ENCODE measurements around the gene MRGPRD. TPM values are rescaled to one million over a fixed set of nuclear protein-coding genes. Genes with fewer than 3 reads are reported as not detected.

MRGPRD gene
- total RNA-seq, 1 donor from 2014 or later, result not detected

- no peaks in the 10 kb centered on the region for H3K9me3 Mint-ChIP-seq
- no peak overlapping the region for H3K4me3 Mint-ChIP-seq
- no peaks in the 10 kb centered on the region for H3K36me3 Mint-ChIP-seq
- TF ChIP-seq CTCF (conservative IDR thresholded peaks at IDR 0.05), result no peak
- no peak overlapping the region for H3K27ac Mint-ChIP-seq
- no peaks in the 10 kb centered on the region for H3K4me1 Mint-ChIP-seq (ENCODE audit: unreplicated experiment)
- DNase-seq (ENCODE audit: extremely low spot score, unreplicated experiment), result no peak
- H3K27me3 Mint-ChIP-seq, result no peaks in the 10 kb centered on the region
These were observed 18.1 kb downstream of the MRGPRD start for GRCh38 chr11:68962527-68963250.

DNA sequence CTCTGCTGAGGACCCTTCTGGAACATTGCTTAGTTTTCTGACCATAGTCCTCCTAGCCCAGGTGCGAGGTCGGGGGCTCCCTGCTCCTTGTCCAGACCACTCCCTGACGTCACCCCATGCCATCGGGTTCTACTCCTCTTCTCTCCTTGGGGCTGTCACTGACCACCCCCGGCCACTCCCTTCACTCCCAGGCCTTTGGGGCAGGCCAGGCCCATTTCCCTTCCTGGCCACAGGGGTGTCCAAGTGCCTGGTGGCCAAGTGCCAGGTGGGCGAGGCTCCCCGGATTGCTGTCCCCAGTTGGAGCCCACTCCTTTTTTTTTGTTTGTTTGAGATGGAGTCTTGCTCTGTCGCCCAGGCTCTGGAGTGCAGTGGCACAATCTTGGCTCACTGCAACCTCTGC is 19.5 kb downstream of the MRGPRD start:
- no peak for DNase-seq (ENCODE audit: extremely low spot score, unreplicated experiment)
- no peaks in the 10 kb centered on the region for H3K9me3 Mint-ChIP-seq
- no peak for TF ChIP-seq CTCF (conservative IDR thresholded peaks at IDR 0.05)
- no peak overlapping the region for H3K27ac Mint-ChIP-seq
- H3K4me3 Mint-ChIP-seq, result no peak overlapping the region
- H3K4me1 Mint-ChIP-seq (ENCODE audit: unreplicated experiment), result no peaks in the 10 kb centered on the region
- H3K36me3 Mint-ChIP-seq, result no peaks in the 10 kb centered on the region
- no peaks in the 10 kb centered on the region for H3K27me3 Mint-ChIP-seq

DNA sequence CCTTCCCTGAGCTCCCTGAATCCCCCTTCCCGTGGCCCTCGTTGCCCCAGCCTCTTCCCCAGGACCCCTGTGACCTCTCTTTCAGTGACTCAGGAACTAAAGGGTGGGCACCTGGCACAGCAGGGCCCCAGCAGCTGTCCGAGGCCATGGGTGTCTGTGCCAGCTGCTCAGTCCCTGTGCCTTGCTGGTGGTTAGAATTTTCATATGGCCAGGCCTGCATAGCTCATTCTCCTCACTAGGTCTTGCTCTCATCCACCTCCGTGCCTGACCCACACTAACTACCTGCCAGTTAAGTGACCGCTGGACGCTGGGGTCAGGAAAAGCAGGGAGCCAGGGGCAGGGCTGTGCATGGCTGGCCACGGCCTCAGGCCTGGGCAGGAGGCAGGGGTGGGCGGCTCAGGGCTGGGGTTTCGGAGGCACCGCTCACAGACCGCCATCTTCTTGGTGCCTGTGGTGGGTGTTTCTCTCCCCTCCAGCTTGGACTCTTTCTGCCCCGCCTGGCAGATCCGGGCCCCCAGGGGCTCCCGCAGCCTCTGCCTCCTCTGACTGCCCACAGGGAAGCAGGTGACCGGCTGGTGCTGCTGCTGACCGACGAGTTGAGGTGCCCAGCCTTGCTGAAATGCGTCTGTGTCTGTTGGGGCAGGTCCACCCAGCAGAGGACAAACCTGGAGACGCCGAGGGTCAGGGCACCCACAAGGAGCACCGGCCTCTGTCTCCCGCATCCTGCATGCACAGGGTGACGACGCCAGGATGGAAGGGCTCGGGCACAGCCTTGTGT is 20.3 kb downstream of the MRGPRD start:
- H3K27me3 Mint-ChIP-seq, result no peaks in the 10 kb centered on the region
- H3K27ac Mint-ChIP-seq, result no peak overlapping the region
- DNase-seq (ENCODE audit: extremely low spot score, unreplicated experiment), result no peak
- TF ChIP-seq CTCF (conservative IDR thresholded peaks at IDR 0.05), result no peak
- no peaks in the 10 kb centered on the region for H3K9me3 Mint-ChIP-seq
- no peak overlapping the region for H3K4me3 Mint-ChIP-seq
- no peaks in the 10 kb centered on the region for H3K36me3 Mint-ChIP-seq
- H3K4me1 Mint-ChIP-seq (ENCODE audit: unreplicated experiment), result no peaks in the 10 kb centered on the region

DNA sequence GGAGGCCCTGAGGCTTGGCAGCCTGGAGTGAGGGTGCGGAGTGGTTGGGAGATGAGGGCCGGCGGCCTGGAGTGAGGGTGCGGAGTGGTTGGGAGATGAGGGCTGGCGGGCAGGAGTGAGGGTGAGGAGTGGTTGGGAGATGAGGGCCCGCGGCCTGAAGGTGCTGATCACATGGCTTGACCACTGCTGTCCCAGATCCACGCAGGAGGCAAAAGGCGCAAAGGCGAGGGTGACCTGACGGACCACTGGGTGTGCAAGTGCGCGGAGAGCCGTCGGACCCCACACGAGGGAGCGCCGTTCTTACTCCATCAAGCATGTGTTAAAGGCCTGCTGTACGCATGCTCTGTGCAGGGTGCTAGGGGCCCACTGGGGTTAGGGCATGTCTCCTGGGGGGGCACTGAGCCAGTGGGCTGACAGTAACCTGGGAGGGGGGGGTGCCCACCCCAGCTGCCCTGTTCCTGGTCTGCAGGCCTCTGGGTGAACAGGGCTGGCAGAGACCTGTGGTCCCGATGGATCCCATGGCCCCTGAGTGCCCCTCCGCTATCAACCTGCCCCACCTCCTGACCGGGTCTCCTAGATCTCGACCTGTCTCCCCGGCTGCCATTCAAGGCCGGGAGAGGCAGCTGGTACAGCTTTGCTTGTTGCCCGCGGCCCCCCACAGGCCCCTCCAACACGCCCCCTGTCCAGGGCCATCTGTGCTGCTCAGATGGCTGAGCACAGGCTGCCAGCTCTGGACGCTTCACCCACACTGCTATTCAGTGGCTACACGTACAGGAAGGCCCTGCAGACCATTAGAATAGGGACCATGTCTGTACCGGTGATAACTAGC is 21.1 kb downstream of the MRGPRD start:
- Mint-ChIP-seq H3K9me3 (no peaks in the 10 kb centered on the region), H3K4me1 (ENCODE audit: unreplicated experiment) (no peaks in the 10 kb centered on the region), H3K27me3 (no peaks in the 10 kb centered on the region), H3K36me3 (no peaks in the 10 kb centered on the region), H3K4me3 (no peak overlapping the region), H3K27ac (no peak overlapping the region)
- no peak for TF ChIP-seq CTCF (conservative IDR thresholded peaks at IDR 0.05)
- DNase-seq (ENCODE audit: extremely low spot score, unreplicated experiment), result no peak

GRCh38 chr11:68958211-68958610 is 22.6 kb downstream of the MRGPRD start:
- Mint-ChIP-seq H3K4me1 (ENCODE audit: unreplicated experiment) (no peaks in the 10 kb centered on the region), H3K4me3 (no peak overlapping the region), H3K36me3 (no peaks in the 10 kb centered on the region), H3K27me3 (no peaks in the 10 kb centered on the region), H3K9me3 (no peaks in the 10 kb centered on the region), H3K27ac (no peak overlapping the region)
- no peak for DNase-seq (ENCODE audit: extremely low spot score, unreplicated experiment)
- no peak for TF ChIP-seq CTCF (conservative IDR thresholded peaks at IDR 0.05)

Measured in type B pancreatic cell (in vitro differentiated cells).